B cell (primary cell): ENCODE data around the gene MAP3K13.

Source experiments
- EZH2 ChIP-seq: IDR thresholded peaks from 2 replicates; pipeline ENCODE4 v1.6.1; 2012; ENCODE audit warnings: borderline replicate concordance, low read depth, mild to moderate bottlenecking, moderate library complexity, low read length; ENCODE audit not compliant: insufficient read depth, poor library complexity, severe bottlenecking
- TF ChIP-seq, protein P1 (sequence below): fragments of 200-600 bp; IDR thresholded peaks from one replicate; pipeline ENCODE4 v1.8.0; 2022; ENCODE audit warnings: antibody characterized with exemption, mild to moderate bottlenecking

DNA sequence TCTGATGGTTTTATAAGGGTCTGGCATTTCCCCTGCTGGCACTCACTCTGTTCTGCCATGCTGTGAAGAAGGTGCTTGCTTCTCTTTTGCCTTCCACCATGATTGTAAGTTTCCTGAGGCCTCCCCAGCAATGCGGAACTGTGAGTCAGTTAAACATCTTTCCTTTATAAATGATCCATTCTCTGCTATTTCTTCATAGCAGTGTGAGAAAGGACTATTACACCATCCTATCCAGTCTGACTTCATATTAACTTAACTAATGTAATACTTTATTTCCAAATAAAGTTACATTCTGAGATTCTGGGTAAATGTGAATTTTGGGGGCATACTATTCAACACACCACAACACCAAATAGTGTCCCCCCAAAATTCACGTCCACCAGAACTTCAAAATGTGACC, 22.2 kb upstream of the MAP3K13 start:
- TF ChIP-seq, protein P1, sequence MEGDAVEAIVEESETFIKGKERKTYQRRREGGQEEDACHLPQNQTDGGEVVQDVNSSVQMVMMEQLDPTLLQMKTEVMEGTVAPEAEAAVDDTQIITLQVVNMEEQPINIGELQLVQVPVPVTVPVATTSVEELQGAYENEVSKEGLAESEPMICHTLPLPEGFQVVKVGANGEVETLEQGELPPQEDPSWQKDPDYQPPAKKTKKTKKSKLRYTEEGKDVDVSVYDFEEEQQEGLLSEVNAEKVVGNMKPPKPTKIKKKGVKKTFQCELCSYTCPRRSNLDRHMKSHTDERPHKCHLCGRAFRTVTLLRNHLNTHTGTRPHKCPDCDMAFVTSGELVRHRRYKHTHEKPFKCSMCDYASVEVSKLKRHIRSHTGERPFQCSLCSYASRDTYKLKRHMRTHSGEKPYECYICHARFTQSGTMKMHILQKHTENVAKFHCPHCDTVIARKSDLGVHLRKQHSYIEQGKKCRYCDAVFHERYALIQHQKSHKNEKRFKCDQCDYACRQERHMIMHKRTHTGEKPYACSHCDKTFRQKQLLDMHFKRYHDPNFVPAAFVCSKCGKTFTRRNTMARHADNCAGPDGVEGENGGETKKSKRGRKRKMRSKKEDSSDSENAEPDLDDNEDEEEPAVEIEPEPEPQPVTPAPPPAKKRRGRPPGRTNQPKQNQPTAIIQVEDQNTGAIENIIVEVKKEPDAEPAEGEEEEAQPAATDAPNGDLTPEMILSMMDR, result no peak
- TF ChIP-seq EZH2, result no peak
